HL-60 (cell line): ENCODE measurements around the gene BRMS1.

Experiments used
- CTCF ChIP-seq: IDR thresholded peaks from one replicate; pipeline ENCODE4 v1.5.1; 2011; ENCODE audit warnings: low read length, control low read depth, inconsistent platforms; ENCODE audit not compliant: insufficient read depth
- GABPA ChIP-seq: IDR thresholded peaks from 2 replicates; pipeline ENCODE4 v1.6.1; 2012; ENCODE audit warnings: low read depth
- POLR2AphosphoS5 ChIP-seq: IDR thresholded peaks from 2 replicates; pipeline ENCODE4 v1.6.1; 2012; ENCODE audit warnings: low read depth
- REST ChIP-seq: IDR thresholded peaks from 2 replicates; pipeline ENCODE4 v1.6.1; 2012; ENCODE audit warnings: low read depth; ENCODE audit not compliant: insufficient replicate concordance
- SPI1 ChIP-seq: IDR thresholded peaks from 2 replicates; pipeline ENCODE4 v1.6.1; 2012; ENCODE audit warnings: low read depth, mild to moderate bottlenecking, borderline replicate concordance

- no peak for TF ChIP-seq CTCF
- TF ChIP-seq GABPA = no peak
- TF ChIP-seq REST = no peak
- TF ChIP-seq POLR2AphosphoS5 = no peak
- no peak for TF ChIP-seq SPI1
Observed at GRCh38 chr11:66338276-66339161, 6.4 kb downstream of the BRMS1 start.
